Smooth muscle cell of the brain vasculature (primary cell): ENCODE results near the gene ADAM10.
"Not testable (repeated sequence)": the region's sequence is repeated elsewhere in the genome, so short reads cannot be mapped to it uniquely, and the experiment has no call there.

Source experiments
- DNase-seq: peaks from one replicate; pipeline ENCODE4 v3.0.0-alpha.2; 2012; ENCODE audit warnings: low read depth, low spot score

The ADAM10 gene, protein sequence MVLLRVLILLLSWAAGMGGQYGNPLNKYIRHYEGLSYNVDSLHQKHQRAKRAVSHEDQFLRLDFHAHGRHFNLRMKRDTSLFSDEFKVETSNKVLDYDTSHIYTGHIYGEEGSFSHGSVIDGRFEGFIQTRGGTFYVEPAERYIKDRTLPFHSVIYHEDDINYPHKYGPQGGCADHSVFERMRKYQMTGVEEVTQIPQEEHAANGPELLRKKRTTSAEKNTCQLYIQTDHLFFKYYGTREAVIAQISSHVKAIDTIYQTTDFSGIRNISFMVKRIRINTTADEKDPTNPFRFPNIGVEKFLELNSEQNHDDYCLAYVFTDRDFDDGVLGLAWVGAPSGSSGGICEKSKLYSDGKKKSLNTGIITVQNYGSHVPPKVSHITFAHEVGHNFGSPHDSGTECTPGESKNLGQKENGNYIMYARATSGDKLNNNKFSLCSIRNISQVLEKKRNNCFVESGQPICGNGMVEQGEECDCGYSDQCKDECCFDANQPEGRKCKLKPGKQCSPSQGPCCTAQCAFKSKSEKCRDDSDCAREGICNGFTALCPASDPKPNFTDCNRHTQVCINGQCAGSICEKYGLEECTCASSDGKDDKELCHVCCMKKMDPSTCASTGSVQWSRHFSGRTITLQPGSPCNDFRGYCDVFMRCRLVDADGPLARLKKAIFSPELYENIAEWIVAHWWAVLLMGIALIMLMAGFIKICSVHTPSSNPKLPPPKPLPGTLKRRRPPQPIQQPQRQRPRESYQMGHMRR

DNA sequence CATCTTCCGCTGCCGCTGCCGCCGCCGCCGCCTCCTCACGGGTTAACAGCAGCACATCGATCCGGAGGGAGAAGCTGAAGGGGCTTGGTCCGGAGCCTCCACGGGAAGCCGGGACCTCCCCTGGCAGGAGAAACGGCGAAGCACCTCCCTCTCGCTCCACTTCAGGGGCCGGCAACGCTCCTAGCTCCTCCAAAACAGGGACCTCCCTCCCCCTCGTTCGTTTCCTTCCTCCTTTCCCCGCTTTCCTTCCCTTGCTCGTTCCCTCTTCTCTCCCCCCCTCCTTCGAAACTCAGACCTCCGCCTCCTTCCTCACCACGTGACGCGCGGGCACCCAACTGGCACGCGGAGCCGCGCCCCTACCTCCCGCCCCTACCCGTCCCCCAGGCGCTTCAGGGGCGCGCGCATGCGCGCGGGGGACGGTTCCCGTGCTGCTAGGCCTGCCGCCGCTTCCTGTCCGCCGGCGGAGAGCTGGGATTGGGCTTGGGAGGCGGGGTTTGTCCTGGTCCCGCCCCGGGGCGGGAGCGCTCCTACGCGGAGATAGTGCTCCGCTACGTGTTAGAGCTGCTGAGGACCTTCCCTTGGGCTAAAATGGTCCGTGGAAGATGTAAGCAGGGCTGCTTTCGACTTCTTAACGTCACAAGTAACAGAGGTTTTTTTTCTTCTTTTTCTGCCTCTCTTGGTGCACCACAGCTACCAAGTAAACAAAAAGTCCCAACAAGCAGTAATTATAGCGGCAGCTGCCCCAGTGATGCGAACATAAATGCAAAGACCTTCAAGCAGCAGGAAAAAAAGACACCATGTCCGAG is at the start of gene ADAM10:
Gene ADAM10, minus strand, starts transcription at position 176 of the 806 bp plus-strand sequence. Its CDS starts 173 bp downstream, at position 3.
- DNase-seq, result peak; percentile 97

- DNase-seq, result no peak
Measured at GRCh38 chr15:58797505-58797904, 48.0 kb upstream of the ADAM10 start.

DNA sequence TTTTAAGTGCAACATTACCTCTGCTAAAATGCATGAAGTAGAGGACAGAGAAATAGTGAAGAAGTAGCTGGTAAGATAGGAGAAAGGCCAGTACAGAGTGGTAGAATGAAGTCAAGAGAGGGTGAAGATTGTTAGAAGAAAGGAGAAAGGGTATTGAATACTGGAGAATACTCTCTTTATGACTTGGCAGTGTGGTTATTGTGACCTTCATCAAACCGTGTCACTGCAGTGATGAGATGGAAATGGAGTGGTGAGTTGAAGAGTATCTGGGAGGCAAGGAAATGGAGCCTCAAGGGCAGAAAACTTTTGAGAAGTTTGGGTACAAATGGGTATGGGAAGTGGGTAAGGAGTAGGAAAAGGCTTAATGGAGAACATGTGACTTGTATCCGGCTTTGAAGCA is 46.3 kb upstream of the ADAM10 start:
- no peak for DNase-seq

DNA sequence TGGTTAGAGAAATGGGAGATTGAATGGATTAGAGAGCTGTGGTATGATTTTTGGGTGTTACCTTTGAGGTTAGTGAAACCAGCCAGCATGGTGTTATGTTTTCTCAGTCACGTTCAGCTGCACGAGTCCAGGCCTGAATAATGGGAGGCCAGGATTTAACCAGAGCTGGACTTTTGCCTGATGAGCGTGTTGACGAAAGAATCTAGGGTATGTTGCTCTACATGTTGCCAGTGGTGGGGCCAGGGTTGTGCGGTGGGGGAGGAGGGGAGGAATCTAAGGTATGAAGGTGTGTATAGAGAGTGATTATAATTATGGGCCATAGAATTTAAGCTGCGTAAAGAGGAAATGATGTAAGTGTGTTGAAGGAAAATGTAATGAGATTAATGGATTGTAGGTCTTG is 44.4 kb upstream of the ADAM10 start:
- DNase-seq, result no peak

DNA sequence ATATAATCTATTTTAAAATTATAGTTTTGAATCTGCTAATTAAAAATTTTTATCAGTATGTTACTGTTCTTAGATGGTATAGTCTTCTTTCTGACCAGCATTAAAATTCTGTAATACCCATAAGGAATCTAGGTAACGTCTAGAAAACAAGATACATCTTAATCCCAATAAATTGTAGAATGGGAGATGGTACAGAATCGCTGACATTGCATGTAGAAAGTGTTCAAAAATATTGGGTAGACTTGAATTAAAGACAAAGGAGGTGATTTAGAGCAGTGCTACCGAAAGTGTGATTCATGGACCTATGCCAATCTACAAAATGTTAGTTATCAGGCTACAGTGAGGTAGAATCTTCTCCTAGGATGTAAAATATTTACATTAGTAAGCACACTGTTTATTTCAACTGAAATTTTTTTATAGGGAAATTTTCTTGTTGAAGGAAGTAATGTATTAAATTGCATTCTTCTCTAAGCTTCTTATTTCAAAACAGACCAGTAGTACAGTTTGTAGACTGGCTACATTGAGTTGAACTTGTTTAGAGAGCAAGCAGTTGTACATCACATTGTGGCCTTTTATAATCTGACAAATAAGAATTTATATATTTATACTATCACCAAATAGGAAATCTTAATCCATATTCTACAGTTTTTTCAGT is 38.7 kb upstream of the ADAM10 start:
- DNase-seq, result no peak

DNA sequence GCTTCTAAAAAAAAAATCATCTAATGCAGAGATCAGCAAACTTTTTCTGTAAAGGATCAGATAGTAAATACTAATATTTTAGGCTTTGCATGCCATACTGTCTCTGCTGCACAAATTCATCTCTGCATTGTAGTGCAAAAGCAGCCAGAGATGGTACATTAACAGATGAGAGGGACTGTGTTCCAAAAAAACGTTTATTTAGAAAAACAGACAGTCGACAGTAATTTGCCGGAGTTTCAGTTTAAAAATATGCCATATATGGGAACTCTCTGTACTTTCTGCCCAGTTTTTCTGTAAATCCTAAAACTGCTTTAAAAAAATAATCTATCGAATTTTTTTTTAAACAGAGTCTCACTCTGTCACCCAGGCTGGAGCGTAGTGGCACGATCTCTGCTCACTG is 35.8 kb upstream of the ADAM10 start:
- no peak for DNase-seq

DNA sequence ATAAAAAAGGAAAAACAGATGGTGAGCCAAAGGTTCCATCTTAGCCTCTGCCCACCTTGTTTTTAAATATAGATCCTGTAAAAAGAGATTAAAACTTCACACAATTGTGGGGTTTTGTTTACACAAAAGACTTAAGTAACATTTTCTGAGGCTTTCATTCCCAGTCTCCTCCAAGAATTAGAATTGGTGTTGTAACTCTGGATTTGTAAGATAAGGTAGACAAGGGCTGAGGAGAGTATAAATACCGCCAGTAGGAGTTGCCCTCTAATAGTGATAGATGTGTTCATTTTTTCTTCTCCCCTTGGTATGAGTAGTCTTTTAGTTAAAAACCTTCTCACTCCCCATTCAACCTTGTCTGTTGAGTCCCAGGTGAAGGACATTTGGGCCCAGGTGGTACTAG is 30.0 kb upstream of the ADAM10 start:
- DNase-seq, result no peak

- DNase-seq, result no peak
Measured at GRCh38 chr15:58777107-58777506, 27.6 kb upstream of the ADAM10 start.

DNA sequence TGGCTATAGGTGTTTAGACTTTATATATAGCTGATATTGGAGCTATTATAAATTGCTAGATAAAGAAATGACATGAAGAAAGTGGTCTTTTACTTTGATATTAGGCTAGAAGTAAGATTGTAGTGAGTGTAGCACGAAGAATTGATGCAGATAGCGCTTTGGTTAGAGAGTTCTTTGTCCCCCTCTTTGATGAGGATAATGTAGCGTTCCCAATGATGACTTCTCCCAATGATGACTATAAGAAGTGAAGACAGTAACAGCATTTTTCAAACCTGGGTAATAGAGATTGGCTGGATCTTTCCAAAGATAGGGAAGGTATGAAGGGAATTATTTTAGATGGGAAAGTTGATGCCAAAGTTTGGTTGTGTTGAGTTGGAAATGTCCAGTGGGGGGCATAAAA is 25.9 kb upstream of the ADAM10 start:
- no peak for DNase-seq

DNA sequence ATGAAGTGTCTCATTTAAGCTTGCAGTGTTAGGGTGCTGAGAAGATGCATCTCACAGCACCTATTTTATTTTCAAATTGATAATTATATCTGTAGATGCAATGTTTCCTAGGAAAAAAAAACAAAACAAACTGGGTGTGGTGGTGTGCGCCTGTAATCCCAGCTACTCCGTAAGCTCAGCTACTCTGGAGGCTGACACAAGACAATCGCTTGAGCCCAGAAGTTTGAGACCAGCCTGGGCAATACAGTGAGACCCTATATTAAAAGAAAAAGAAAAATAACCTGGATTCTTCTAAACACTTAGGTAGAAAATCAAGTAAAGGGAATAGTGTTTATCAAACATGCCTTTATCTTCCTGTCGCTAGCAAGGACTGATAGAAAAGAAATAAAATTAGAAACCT is 23.5 kb upstream of the ADAM10 start:
- no peak for DNase-seq

- DNase-seq, result no peak
Measured at GRCh38 chr15:58771621-58772250, 22.2 kb upstream of the ADAM10 start.

- peak; percentile 98 for DNase-seq
Measured at GRCh38 chr15:58770857-58771620, 21.5 kb upstream of the ADAM10 start, which contains the start of gene MINDY2. MINDY2 (plus strand) TSS chr15:58771302; CDS start chr15:58771396, 94 bp downstream.

DNA sequence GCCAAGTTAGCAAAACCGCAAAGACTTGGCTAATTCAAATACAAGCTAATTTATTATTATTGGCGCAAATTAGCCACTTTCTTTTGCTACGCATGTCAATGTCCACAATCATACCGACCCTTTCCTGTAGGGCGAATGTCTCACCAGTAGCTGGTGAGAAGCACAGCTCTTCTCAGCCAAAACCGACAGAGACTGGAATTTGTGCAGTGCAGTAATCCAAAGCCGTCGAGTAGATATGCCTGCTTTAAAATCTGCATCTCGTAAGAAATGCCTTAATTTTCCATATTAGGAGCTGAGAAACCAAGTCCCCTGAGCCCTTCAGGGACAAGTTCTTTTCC is 21.0 kb upstream of the ADAM10 start:
- no peak for DNase-seq

- DNase-seq, result not testable (repeated sequence)
Measured at GRCh38 chr15:58768601-58769004, 19.1 kb upstream of the ADAM10 start.

GRCh38 chr15:58766290-58766689 is 16.8 kb upstream of the ADAM10 start:
- DNase-seq, result no peak

- DNase-seq, result no peak
Measured at GRCh38 chr15:58764468-58764867, 15.0 kb upstream of the ADAM10 start.

DNA sequence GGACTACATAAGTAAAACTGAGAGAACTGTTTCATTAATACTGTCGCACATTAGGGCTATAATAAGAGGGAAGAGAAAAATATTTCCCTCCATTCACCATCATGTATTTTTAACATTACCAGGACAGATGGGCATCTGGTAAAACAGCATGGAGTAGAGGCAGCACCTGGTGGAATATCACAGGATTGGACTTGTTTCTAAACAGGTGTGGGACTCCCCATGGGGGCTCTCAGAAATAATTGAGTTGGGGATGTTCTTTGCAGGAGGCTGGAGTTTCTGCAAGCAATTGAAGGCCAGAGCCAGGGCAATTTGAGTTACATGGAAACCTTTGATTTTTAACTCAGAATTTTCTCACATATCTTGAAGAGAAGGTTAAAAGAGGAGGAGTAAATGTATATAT is 13.2 kb upstream of the ADAM10 start:
- DNase-seq, result no peak

GRCh38 chr15:58762285-58762684 is 12.8 kb upstream of the ADAM10 start:
- DNase-seq, result no peak

- DNase-seq, result no peak
Measured at GRCh38 chr15:58761010-58761388, 11.5 kb upstream of the ADAM10 start.

- DNase-seq, result no peak
Measured at GRCh38 chr15:58760385-58761009, 11.0 kb upstream of the ADAM10 start.
